ENCODE measurements around the gene ELOVL6.

- TF ChIP-seq CTCF (conservative IDR thresholded peaks at IDR 0.05 in 1 of 2, IDR thresholded peaks at IDR 0.05 in 1 of 2; ENCODE audit: low read depth in 1 of 2, low read length in 2 of 2) (no peak), EZH2 (IDR thresholded peaks at IDR 0.05; ENCODE audit: low read length, missing control alignments) (no peak)
Measured at GRCh38 chr4:110104661-110105060, 93.8 kb downstream of the ELOVL6 start.
